Measurements from ENCODE around the gene SORBS2. TPM values are rescaled to one million over a fixed set of nuclear protein-coding genes. Genes with fewer than 3 reads are reported as not detected.

Gene SORBS2
- total and polyA plus RNA-seq, 2 of the 4 experiments (the other 2 are of a cell fraction): 0.18 TPM; not detected in 1

DNA sequence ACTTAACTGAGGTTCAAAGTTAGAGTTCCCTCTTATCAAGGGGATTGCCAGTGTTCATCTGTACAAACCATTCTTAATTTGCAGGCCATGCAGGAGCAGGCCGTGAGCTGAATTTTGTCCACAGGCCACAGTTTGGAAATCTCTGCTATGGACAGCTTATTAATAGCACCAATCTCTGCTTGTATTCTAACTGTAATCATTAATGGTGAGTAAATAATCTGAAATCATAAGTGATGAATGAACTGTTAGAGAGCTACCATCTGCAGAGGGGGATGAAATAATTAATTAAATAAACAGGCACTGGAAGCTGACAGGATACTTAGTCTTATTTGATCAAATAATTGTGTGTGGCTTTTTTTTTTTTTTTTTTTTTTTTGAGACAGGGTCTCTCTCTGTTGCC, 228.2 kb downstream of the SORBS2 start:
- Histone ChIP-seq H3K9me3 (ENCODE audit: control insufficient read depth, insufficient read depth, low read length) (no peaks in the 10 kb centered on the region; the same call in 1 of the 2 replicates), H4K8ac (ENCODE audit: low read depth in 2 of 2, low read length in 2 of 2) (no peak overlapping the region), H3K27ac (ENCODE audit: insufficient read depth, low read length) (no peak overlapping the region), H2BK120ac (ENCODE audit: low read depth, low read length) (no peak overlapping the region), H4K91ac (ENCODE audit: insufficient read depth, low read depth, low read length) (no peak overlapping the region), H3K9me1 (ENCODE audit: insufficient read depth, low read length) (no peaks in the 10 kb centered on the region), H2AFZ (replicated peaks; ENCODE audit: low read length, poor library complexity) (no peak overlapping the region), H2AK9ac (replicated peaks; ENCODE audit: low read depth, low read length, poor library complexity) (no peak overlapping the region), H3K18ac (ENCODE audit: low read depth, low read length) (no peak overlapping the region), H2BK5ac (ENCODE audit: low read depth, low read length, poor library complexity, severe bottlenecking) (no peak overlapping the region), H2BK15ac (ENCODE audit: low read depth, low read length) (no peak overlapping the region), H3K4me3 (ENCODE audit: insufficient read depth, low read depth, low read length) (no peak overlapping the region), H3K36me3 (ENCODE audit: control insufficient read depth, insufficient read depth, low read length) (no peaks in the 10 kb centered on the region), H3K27me3 (ENCODE audit: control insufficient read depth, insufficient read depth, low read length) (peaks cover 14% of the 10 kb centered on the region), H3K4me1 (ENCODE audit: control insufficient read depth, insufficient read depth, low read length) (no peaks in the 10 kb centered on the region), H2AK5ac (ENCODE audit: low read depth, low read length) (no peak overlapping the region), H3K4ac (ENCODE audit: low read depth, low read length) (no peak overlapping the region), H4K5ac (ENCODE audit: low read depth, low read length) (no peak overlapping the region), H4K20me1 (ENCODE audit: insufficient read depth, low read length) (no peaks in the 10 kb centered on the region), H3K23ac (ENCODE audit: low read depth, low read length) (no peak overlapping the region), H3K4me2 (ENCODE audit: low read depth, low read length) (no peak overlapping the region), H3K9ac (ENCODE audit: low read depth, low read length) (no peak overlapping the region), H3K56ac (ENCODE audit: extremely low read depth, insufficient read depth, low read length) (no peak overlapping the region), H2BK20ac (ENCODE audit: low read depth, low read length) (no peak overlapping the region), H3K14ac (replicated peaks; ENCODE audit: low read depth, low read length) (no peak overlapping the region), H3K79me1 (ENCODE audit: low read depth in 1 of 2, low read length in 2 of 2) (no peaks in the 10 kb centered on the region)
- dilution Hi-C loops (cut with HindIII; ENCODE audit: low sequenced_read_pairs, unreplicated experiment): no loop called here
- intact Hi-C loops (cut with micrococcal nuclease): no loop called here
- in situ Hi-C loops (cut with MboI; ENCODE audit: low sequenced_read_pairs): no loop called here
- no TSS peak for BruUV-seq (replicated peaks)
- no peak for TF ChIP-seq RAD21 (IDR thresholded peaks at IDR 0.05; ENCODE audit: low read length)
- no peak for TF ChIP-seq MXI1 (IDR thresholded peaks at IDR 0.05; ENCODE audit: borderline replicate concordance, low read depth, low read length)
- TF ChIP-seq, protein P1, sequence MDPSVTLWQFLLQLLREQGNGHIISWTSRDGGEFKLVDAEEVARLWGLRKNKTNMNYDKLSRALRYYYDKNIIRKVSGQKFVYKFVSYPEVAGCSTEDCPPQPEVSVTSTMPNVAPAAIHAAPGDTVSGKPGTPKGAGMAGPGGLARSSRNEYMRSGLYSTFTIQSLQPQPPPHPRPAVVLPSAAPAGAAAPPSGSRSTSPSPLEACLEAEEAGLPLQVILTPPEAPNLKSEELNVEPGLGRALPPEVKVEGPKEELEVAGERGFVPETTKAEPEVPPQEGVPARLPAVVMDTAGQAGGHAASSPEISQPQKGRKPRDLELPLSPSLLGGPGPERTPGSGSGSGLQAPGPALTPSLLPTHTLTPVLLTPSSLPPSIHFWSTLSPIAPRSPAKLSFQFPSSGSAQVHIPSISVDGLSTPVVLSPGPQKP (IDR thresholded peaks at IDR 0.05; ENCODE audit: borderline replicate concordance, low read depth, low read length): no peak
- TF ChIP-seq, protein P2, sequence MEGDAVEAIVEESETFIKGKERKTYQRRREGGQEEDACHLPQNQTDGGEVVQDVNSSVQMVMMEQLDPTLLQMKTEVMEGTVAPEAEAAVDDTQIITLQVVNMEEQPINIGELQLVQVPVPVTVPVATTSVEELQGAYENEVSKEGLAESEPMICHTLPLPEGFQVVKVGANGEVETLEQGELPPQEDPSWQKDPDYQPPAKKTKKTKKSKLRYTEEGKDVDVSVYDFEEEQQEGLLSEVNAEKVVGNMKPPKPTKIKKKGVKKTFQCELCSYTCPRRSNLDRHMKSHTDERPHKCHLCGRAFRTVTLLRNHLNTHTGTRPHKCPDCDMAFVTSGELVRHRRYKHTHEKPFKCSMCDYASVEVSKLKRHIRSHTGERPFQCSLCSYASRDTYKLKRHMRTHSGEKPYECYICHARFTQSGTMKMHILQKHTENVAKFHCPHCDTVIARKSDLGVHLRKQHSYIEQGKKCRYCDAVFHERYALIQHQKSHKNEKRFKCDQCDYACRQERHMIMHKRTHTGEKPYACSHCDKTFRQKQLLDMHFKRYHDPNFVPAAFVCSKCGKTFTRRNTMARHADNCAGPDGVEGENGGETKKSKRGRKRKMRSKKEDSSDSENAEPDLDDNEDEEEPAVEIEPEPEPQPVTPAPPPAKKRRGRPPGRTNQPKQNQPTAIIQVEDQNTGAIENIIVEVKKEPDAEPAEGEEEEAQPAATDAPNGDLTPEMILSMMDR (conservative IDR thresholded peaks at IDR 0.05; ENCODE audit: low read depth, low read length): no peak
- TF ChIP-seq FOS (IDR thresholded peaks at IDR 0.05; ENCODE audit: low read depth, low read length): no peak
- TF ChIP-seq MAFK (IDR thresholded peaks at IDR 0.05; ENCODE audit: low read depth, low read length): no peak
- TF ChIP-seq CHD1 (IDR thresholded peaks at IDR 0.05; ENCODE audit: low read depth, low read length): no peak
- no peak for TF ChIP-seq CEBPB (IDR thresholded peaks at IDR 0.05; ENCODE audit: low read depth, low read length)
- TF ChIP-seq BHLHE40 (IDR thresholded peaks at IDR 0.05; ENCODE audit: low read depth, low read length): no peak
- no peak for TF ChIP-seq RCOR1 (IDR thresholded peaks at IDR 0.05; ENCODE audit: insufficient replicate concordance, low read length)
- TF ChIP-seq, protein P3, sequence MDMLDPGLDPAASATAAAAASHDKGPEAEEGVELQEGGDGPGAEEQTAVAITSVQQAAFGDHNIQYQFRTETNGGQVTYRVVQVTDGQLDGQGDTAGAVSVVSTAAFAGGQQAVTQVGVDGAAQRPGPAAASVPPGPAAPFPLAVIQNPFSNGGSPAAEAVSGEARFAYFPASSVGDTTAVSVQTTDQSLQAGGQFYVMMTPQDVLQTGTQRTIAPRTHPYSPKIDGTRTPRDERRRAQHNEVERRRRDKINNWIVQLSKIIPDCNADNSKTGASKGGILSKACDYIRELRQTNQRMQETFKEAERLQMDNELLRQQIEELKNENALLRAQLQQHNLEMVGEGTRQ (IDR thresholded peaks at IDR 0.05; ENCODE audit: low read depth, low read length): no peak
- TF ChIP-seq RFX5 (IDR thresholded peaks at IDR 0.05; ENCODE audit: low read depth, low read length): no peak
- TF ChIP-seq POLR2A (IDR thresholded peaks at IDR 0.05; ENCODE audit: low read depth, low read length): no peak
- no peak for TF ChIP-seq SMC3 (IDR thresholded peaks at IDR 0.05; ENCODE audit: low read depth, low read length)
- TF ChIP-seq NFE2L2 (IDR thresholded peaks at IDR 0.05; ENCODE audit: low read depth, low read length): no peak
- TF ChIP-seq MAZ (IDR thresholded peaks at IDR 0.05; ENCODE audit: borderline replicate concordance, low read depth, low read length): no peak
- no CpG with 5 or more reads among the region's 1 CpG for WGBS, 2 experiments (ENCODE audit: extremely low coverage in 2 of 2, insufficient read length in 1 of 2)
- DNase-seq (no peak), ATAC-seq (ENCODE audit: low read depth) (no peak)
- CTCF ChIA-PET: no interaction called here
- POLR2A ChIA-PET (ENCODE audit: unreplicated experiment): no interaction called here

Data from IMR-90 (cell line).